GM23338 (cell line): Measurements from ENCODE around the gene CLDN1. TPM values are rescaled to one million over a fixed set of nuclear protein-coding genes. Genes with fewer than 3 reads are reported as not detected.

Experiments
- ATAC-seq: fragments of 200-7000 bp; cut with Tn5 transposase; 3 replicates; pipeline ENCODE4 v1.9.1; 2020
- DNase-seq: peaks from one replicate; pipeline ENCODE4 v3.0.0-alpha.2; 2015; ENCODE audit warnings: low spot score
- H2AFZ ChIP-seq: fragments of 200-600 bp; sonication (generic); 2 replicates; pipeline ENCODE4 v1.8.0; 2016; ENCODE audit warnings: antibody characterized with exemption, mild to moderate bottlenecking, moderate library complexity
- H3F3A ChIP-seq: fragments of 200-600 bp; sonication (generic); replicated peaks from 2 replicates; pipeline ENCODE4 v1.8.0; 2017; ENCODE audit warnings: antibody characterized with exemption, mixed run types, low read depth
- H3K27ac ChIP-seq: fragments of 200-600 bp; sonication (generic); 2 replicates; pipeline ENCODE4 v1.6.1; 2016; ENCODE audit warnings: low read depth
- H3K27me3 ChIP-seq: fragments of 200-600 bp; sonication (generic); 2 replicates; pipeline ENCODE4 v1.8.0; 2016; ENCODE audit warnings: mild to moderate bottlenecking, mixed run types, moderate library complexity; ENCODE audit not compliant: insufficient read depth
- H3K36me3 ChIP-seq: fragments of 200-600 bp; sonication (generic); 2 replicates; pipeline ENCODE4 v1.8.0; 2016; ENCODE audit warnings: mild to moderate bottlenecking; ENCODE audit not compliant: insufficient read depth
- H3K4me1 ChIP-seq: fragments of 200-600 bp; sonication (generic); 2 replicates; pipeline ENCODE4 v1.8.0; 2016; ENCODE audit warnings: mild to moderate bottlenecking, moderate library complexity; ENCODE audit not compliant: insufficient read depth
- H3K4me2 ChIP-seq: fragments of 200-600 bp; sonication (generic); 2 replicates; pipeline ENCODE4 v1.7.1; 2017; ENCODE audit warnings: mixed run types
- H3K4me3 ChIP-seq: fragments of 200-600 bp; sonication (generic); 2 replicates; pipeline ENCODE4 v1.6.1; 2016; ENCODE audit warnings: mixed run types
- H3K79me2 ChIP-seq: fragments of 200-600 bp; sonication (generic); replicated peaks from 2 replicates; pipeline ENCODE4 v1.8.0; 2017; ENCODE audit warnings: mild to moderate bottlenecking; ENCODE audit not compliant: insufficient read depth
- H3K9me2 ChIP-seq: fragments of 200-600 bp; sonication (generic); 2 replicates; pipeline ENCODE4 v1.8.0; 2017; ENCODE audit not compliant: insufficient read depth
- H4K20me1 ChIP-seq: fragments of 200-600 bp; sonication (generic); replicated peaks from 2 replicates; pipeline ENCODE4 v1.8.0; 2017; ENCODE audit warnings: mild to moderate bottlenecking; ENCODE audit not compliant: insufficient read depth
- H3K27ac Mint-ChIP-seq: 2 replicates; pipeline ENCODE4 v1.8.0; 2020; ENCODE audit warnings: inconsistent platforms, mild to moderate bottlenecking, moderate library complexity, mixed read lengths
- H3K27me3 Mint-ChIP-seq: 3 replicates; pipeline ENCODE4 v1.8.0; 2022; ENCODE audit warnings: low read depth, mild to moderate bottlenecking, moderate library complexity, mixed read lengths, inconsistent platforms; ENCODE audit not compliant: insufficient read depth, poor library complexity
- H3K36me3 Mint-ChIP-seq: 3 replicates; pipeline ENCODE4 v1.8.0; 2021; ENCODE audit warnings: low read depth, mild to moderate bottlenecking, inconsistent platforms, moderate library complexity, mixed read lengths
- H3K4me1 Mint-ChIP-seq: 3 replicates; pipeline ENCODE4 v1.8.0; 2020; ENCODE audit warnings: mild to moderate bottlenecking, inconsistent platforms, mixed read lengths
- H3K4me3 Mint-ChIP-seq: 3 replicates; pipeline ENCODE4 v1.8.0; 2021; ENCODE audit warnings: moderate library complexity, mild to moderate bottlenecking, inconsistent platforms, mixed read lengths
- H3K9me3 Mint-ChIP-seq: 3 replicates; pipeline ENCODE4 v1.8.0; 2020; ENCODE audit warnings: moderate library complexity, mild to moderate bottlenecking, inconsistent platforms, mixed read lengths
- CREB1 ChIP-seq: fragments of 250-450 bp; sonication (Bioruptor Pico); IDR thresholded peaks from 2 replicates; pipeline ENCODE4 v1.5.0; 2020; ENCODE audit warnings: low read depth, mild to moderate bottlenecking, moderate library complexity
- ETS1 ChIP-seq: IDR thresholded peaks from 2 replicates; pipeline ENCODE4 v1.6.1; 2016; ENCODE audit warnings: antibody characterized with exemption
- NANOG ChIP-seq: IDR thresholded peaks from 2 replicates; pipeline ENCODE4 v1.6.1; 2016; ENCODE audit warnings: antibody characterized with exemption, borderline replicate concordance
- POLR2AphosphoS5 ChIP-seq: IDR thresholded peaks from 2 replicates; pipeline ENCODE4 v1.6.1; 2016; ENCODE audit warnings: antibody characterized with exemption, low read depth
- STAT1 ChIP-seq: IDR thresholded peaks from one replicate; pipeline ENCODE4 v1.6.1; 2016; ENCODE audit warnings: antibody characterized with exemption; ENCODE audit not compliant: unreplicated experiment
- ZNF331 ChIP-seq: fragments of 250-450 bp; sonication (Bioruptor Pico); IDR thresholded peaks from 2 replicates; pipeline ENCODE4 v1.5.0; 2020; ENCODE audit warnings: low read depth, mild to moderate bottlenecking, moderate library complexity
- ZNF462 ChIP-seq: fragments of 250-450 bp; sonication (Bioruptor Pico); IDR thresholded peaks from 2 replicates; pipeline ENCODE4 v1.5.0; 2020; ENCODE audit warnings: mild to moderate bottlenecking, moderate library complexity
- polyA plus RNA-seq: library from polyadenylated mRNA; unstranded; fragments of >200 nt; fragmentation: Nextera tagmentation; extraction: Ambion mirVana; gene quantifications from 2 replicates; pipeline ENCODE4 v1.2.1, GENCODE V29; 2016
- total RNA-seq: library from RNA; depleted of rRNA; stranded (reverse); fragments of >200 nt; shearing (Covaris generic); gene quantifications from 2 replicates; pipeline ENCODE4 v1.2.3, GENCODE V29; 2014

Gene CLDN1
- total and polyA plus RNA-seq, 2 experiments from 2014 or later = 2.5 to 4.6 TPM

GRCh38 chr3:190266913-190267290, 55.3 kb downstream of the CLDN1 start:
- H3K9me3 Mint-ChIP-seq = no peaks in the 10 kb centered on the region
- Histone ChIP-seq H3K9me2 (peaks cover 5% of the 10 kb centered on the region; the same call in 1 of the 2 replicates), H2AFZ (no peak overlapping the region; the same call in 1 of the 2 replicates), H3K4me2 (no peak overlapping the region), H3K4me3 (no peak overlapping the region), H3F3A (no peaks in the 10 kb centered on the region), H3K27ac (no peak overlapping the region), H3K36me3 (no peaks in the 10 kb centered on the region), H3K4me1 (no peaks in the 10 kb centered on the region), H3K79me2 (no peaks in the 10 kb centered on the region), H4K20me1 (no peaks in the 10 kb centered on the region), H3K27me3 (no peaks in the 10 kb centered on the region)
- H3K27ac Mint-ChIP-seq = no peak overlapping the region
- TF ChIP-seq ZNF462 (CRISPR knock-in tag) (no peak), POLR2AphosphoS5 (no peak), STAT1 (no peak), ZNF331 (no peak), ETS1 (no peak), NANOG (no peak), CREB1 (CRISPR knock-in tag) (no peak)
- ATAC-seq (no peak), DNase-seq (no peak)
- H3K4me1 Mint-ChIP-seq = no peaks in the 10 kb centered on the region
- no peak overlapping the region for H3K4me3 Mint-ChIP-seq
- H3K36me3 Mint-ChIP-seq = no peaks in the 10 kb centered on the region
- no peaks in the 10 kb centered on the region for H3K27me3 Mint-ChIP-seq
